ENCODE results near the gene SMYD3.

GRCh38 chr1:246255773-246256172 lies 251.3 kb downstream of the SMYD3 start:
- TF ChIP-seq CTCF (IDR thresholded peaks at IDR 0.05) (no peak), POLR2A (IDR thresholded peaks at IDR 0.05) (no peak)

Measured in heart left ventricle (tissue), 13 donors.